ENCODE results near the gene TECPR1. TPM values are rescaled to one million over a fixed set of nuclear protein-coding genes. Genes with fewer than 3 reads are reported as not detected.

The TECPR1 gene, protein sequence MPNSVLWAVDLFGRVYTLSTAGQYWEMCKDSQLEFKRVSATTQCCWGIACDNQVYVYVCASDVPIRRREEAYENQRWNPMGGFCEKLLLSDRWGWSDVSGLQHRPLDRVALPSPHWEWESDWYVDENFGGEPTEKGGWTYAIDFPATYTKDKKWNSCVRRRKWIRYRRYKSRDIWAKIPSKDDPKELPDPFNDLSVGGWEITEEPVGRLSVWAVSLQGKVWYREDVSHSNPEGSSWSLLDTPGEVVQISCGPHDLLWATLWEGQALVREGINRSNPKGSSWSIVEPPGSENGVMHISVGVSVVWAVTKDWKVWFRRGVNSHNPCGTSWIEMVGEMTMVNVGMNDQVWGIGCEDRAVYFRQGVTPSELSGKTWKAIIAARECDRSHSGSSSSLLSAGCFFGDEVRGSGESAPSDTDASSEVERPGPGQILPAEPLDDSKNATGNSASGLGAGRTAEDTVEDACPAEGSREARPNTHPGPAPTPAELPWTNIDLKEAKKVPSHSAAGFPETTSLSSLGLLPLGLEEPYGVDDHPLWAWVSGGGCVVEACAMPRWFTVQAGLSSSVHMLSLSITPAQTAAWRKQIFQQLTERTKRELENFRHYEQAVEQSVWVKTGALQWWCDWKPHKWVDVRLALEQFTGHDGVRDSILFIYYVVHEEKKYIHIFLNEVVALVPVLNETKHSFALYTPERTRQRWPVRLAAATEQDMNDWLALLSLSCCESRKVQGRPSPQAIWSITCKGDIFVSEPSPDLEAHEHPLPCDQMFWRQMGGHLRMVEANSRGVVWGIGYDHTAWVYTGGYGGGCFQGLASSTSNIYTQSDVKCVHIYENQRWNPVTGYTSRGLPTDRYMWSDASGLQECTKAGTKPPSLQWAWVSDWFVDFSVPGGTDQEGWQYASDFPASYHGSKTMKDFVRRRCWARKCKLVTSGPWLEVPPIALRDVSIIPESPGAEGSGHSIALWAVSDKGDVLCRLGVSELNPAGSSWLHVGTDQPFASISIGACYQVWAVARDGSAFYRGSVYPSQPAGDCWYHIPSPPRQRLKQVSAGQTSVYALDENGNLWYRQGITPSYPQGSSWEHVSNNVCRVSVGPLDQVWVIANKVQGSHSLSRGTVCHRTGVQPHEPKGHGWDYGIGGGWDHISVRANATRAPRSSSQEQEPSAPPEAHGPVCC
- total RNA-seq = 62.5 and 108 TPM in 2 replicates
- polyA plus RNA-seq (2012) = 35.7 TPM

DNA sequence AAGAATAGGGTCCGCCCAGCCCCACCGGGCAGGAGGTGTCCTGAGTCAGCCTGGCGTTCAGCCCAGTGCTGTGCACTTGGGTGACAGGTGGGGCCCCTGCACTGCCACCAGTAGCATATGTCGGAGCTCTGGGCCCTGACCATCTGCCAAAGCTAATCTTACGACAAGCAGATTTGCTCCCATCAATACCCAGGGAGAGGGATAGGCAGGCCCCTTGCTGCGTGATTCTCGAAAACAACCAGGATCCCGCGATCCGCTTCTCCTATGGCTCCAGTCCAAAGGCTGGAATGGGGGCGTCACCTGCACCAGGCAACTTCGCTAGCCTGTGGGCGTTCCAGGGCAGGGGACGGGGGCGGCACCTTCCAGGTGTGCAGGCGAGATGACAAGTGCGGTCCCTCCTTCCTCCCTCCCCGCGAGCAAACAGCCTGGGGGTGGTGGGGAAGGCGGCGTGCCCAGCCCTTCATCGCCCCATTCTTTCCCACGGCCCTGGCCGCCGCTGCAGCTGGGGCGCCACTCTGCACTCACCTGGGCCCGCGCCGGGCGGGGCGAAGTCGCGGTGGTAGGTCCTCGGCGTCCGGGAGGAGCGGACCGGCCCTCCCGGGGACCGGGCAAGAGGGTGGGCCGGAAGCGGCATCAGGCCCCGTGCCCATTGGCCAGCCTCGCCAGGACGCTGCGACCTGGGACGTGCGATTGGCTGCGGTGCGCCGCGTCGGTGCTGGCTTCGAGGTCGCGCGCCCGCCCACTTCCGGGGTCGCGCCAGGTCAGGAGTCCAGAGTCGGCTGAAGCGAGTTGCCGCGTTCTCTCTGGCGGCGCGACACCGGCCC lies at the start of gene TECPR1:
Gene TECPR1 (minus strand): TSS at position 632 of the 824 bp plus-strand sequence. CDS start 6,086 bp downstream, outside the sequence.
- peak; percentile 96 for DNase-seq (ENCODE audit: low read depth)

DNA sequence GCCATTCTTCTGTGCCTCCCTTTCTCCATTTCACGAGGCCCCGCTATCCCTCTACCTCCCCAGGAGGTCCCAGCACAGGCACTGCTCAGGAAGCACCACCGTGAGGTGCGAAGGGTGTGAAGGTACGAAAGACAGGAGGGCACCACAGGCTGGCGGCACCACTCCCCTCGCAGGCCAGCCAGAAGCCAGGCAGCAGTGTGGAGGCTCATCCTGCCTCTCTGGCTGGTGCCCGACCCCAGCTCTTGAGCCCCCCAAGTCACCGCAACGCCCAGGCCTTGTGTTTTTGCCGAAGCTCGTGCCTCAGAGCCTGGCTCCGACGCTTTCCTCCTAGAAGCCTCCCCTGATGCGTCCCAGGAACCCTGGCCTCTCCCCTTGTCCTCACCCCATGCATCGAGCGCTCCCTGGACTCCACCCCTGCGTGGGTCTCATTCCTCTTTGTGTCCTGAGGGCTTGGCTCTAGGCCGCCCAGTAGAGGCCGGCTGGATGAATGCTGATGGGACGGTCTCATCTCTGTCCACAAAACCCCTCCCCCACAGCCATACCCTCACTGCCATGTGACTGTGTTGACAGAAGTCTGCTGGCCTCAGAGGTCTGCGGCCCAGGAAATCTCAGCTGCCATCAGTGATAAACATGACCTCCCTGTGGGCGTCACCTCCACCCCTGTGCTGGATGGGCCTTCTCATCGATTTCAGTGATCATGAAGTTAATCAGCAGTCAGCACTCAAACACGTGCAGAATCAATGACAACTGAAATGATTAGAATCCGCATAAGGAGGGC lies 48.8 kb upstream of the TECPR1 start:
- no peak for DNase-seq (ENCODE audit: low read depth)

GRCh38 chr7:98297626-98298286 lies 45.7 kb upstream of the TECPR1 start:
- no peak for DNase-seq (ENCODE audit: low read depth)

GRCh38 chr7:98296833-98297232 lies 44.8 kb upstream of the TECPR1 start:
- no peak for DNase-seq (ENCODE audit: low read depth)

- DNase-seq (ENCODE audit: low read depth) = peak; percentile 40
Observed at GRCh38 chr7:98295467-98296192, 43.6 kb upstream of the TECPR1 start.

- peak; percentile 58 for DNase-seq (ENCODE audit: low read depth)
Observed at GRCh38 chr7:98294798-98295382, 42.9 kb upstream of the TECPR1 start.

DNA sequence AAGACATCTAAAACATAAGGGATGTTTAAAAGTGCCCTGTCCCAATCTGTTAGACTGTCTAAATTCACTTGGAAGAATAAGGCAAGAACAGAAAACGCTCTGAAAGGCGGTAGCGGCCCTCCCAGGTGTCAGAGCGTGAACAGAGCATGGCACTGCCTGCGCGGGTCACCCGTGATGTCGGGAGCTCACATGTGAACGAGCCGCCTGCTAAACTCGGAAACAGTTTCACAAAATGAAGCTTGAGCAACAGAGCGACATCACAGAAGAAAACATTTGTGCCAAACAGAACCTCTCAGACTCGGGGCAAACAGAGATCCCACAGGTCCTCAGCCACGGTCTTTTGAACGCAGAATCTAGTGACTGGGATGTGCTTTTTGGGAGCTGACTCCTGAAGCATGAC lies 42.3 kb upstream of the TECPR1 start:
- no peak for DNase-seq (ENCODE audit: low read depth)

DNA sequence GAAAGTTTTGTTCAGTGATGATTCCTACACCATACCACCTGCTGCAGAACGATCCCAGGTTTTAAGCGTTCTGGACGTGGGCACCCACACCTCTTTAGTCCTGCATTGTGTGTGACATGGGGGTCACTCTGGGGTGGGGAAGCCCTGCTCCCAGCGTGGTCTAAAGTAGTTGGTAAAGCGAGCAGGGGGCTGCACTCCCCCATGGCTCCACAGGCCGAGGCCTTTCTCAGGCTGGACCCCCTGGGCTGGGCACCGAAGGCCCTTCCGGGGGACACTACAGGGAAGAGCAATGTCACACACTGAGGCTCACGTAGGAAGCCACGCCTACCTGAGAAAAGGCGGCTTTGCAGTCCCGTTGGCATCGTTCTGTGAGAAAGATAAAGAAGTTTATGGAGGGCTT lies 41.7 kb upstream of the TECPR1 start:
- DNase-seq (ENCODE audit: low read depth) = no peak

- DNase-seq (ENCODE audit: low read depth) = no peak
Observed at GRCh38 chr7:98293265-98293664, 41.2 kb upstream of the TECPR1 start.

GRCh38 chr7:98291717-98292116 lies 39.7 kb upstream of the TECPR1 start:
- peak; percentile 27 for DNase-seq (ENCODE audit: low read depth)

- DNase-seq (ENCODE audit: low read depth) = peak; percentile 62
Observed at GRCh38 chr7:98289333-98289875, 37.4 kb upstream of the TECPR1 start.

GRCh38 chr7:98288064-98288823 lies 36.2 kb upstream of the TECPR1 start:
- DNase-seq (ENCODE audit: low read depth) = peak; percentile 40

GRCh38 chr7:98287486-98287959 lies 35.5 kb upstream of the TECPR1 start:
- DNase-seq (ENCODE audit: low read depth) = no peak

GRCh38 chr7:98286701-98287485 lies 34.9 kb upstream of the TECPR1 start:
- peak; percentile 41 for DNase-seq (ENCODE audit: low read depth)

- peak; percentile 93 for DNase-seq (ENCODE audit: low read depth)
Observed at GRCh38 chr7:98286093-98286539, 34.1 kb upstream of the TECPR1 start.
